ENCODE results near the gene TSHB.

TSHB gene

DNA sequence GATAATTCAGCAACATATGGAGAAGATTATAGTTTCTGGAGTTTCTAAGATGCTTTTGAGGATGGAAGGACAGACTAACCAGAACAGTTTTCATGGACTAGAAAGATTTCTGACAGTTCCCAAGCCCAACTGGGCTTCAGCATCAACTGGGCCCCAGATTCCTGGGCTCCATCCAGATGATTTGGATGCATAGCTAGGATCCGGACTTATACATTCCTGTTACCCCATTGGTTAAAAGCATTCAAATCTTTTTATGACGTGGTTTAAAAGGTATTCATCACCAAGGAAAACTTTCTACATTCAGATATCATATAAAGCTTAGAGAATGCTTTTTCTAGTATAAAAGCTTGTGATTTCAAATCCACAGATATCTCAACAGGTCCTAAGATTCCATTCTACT is 29.7 kb downstream of the TSHB start:
- DNase-seq (ENCODE audit: low read depth in 2 of 2), result no peak

DNA sequence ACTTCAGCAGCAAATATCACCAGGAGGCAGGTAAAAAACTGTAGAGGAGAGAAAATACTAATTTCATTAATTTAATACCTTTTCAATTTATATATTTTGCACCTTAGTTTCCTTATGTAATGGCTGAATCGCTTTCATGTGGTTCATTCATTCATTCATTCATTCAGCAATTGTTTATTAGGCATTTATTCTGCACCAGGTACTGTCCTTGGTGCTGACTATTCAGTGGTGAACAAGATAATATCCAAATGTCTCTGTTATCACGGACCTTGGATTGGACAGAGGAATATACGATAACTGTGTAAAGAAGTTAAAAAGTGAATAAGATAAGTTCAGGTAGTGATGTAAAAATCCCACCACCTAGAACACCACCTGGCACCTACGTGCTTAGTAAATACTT is 30.9 kb downstream of the TSHB start:
- no peak for DNase-seq (ENCODE audit: low read depth in 2 of 2)

DNA sequence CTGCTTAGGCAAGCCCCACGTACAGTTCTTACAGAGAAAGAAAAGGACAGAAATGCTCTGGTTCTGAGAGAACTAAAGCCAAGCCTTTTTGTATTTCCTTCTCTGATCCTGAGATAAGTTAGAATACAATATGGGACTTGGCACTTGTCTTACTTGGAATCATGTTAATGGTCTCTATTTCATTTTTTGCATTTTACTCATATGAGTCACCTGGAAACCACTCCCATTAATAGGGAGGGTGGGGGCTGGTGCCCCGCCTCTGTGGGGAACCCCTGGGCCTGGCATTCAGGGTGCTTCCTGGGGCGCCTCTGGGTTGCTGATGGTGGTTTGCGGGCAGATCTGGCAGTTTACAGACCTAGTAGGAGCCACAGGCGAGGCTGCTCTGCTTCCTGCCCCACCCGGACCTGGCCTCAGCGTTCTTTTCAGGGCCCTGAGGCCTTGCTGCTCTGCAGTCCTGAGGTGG is 32.9 kb downstream of the TSHB start:
- peak; percentile 77 to 85 for DNase-seq (ENCODE audit: low read depth in 2 of 2)

DNA sequence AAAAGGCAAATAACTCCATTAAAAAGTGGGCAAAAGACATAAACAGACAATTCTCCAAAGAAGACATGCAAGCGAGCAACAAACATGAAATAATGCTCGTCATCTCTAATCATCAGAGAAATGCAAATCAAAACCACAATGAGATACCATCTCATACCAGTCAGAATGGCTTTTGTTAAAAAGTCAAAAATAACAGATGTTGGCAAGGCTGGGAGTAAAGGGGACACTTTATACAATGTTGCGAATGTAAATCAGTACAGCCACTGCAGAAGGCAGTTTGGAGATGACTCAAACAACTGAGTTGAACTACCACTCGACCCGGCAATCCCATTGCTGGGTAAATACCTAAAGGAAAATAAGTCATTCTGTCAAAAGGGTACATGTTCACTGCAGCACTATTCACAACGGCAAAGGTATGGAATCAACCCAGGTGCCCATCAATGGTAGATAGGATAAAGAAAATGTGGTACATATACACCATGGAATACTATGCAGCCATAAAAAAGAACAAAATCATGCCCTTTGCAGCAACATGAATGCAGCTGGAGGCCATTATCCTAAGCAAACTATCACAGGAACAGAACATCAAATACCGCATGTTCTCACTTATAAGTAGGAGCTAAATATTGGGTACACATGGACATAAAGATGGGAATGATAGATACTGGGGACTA is 33.7 kb downstream of the TSHB start:
- peak in 1 of 2 donors; percentile 15 for DNase-seq (ENCODE audit: low read depth in 2 of 2)

DNA sequence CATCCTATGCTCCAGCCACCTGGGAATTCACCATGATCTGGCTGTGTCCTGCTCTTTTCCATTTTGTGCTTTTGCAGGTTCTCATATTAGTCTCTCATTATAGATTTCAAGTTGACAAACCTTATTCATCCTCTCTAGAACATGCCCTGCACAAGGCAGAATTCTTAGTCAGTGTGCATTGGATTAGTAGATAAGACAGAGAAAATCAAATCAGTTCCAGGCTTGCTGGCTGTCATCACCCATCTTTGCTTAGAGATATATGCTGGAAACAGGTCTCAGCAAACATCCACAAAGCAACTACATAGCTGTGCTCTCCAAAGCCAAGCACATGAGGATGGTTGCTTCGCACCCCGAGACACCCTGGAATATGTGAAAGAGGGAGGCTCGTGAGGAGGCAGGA is 34.8 kb downstream of the TSHB start:
- DNase-seq (ENCODE audit: low read depth in 2 of 2), result no peak

DNA sequence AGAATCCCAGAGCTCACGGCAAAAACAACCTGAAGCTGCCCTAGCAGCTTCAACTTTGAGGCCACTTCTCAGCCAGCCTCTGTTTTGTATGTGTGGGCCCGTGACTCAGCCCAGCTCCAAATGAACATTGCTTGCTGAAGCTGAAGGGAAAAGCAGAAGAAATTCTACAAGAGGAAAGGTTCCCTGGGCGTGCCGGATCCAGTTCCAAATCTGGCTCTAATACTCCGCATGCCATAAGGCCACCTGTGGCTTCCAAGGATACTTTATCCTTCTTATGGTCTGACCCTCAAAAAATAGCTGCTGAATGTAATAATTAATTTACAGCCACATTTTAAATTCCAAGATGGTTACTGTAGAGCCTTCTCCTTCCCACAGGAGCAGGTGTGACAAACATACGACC is 35.4 kb downstream of the TSHB start:
- DNase-seq (ENCODE audit: low read depth in 2 of 2), result no peak

DNA sequence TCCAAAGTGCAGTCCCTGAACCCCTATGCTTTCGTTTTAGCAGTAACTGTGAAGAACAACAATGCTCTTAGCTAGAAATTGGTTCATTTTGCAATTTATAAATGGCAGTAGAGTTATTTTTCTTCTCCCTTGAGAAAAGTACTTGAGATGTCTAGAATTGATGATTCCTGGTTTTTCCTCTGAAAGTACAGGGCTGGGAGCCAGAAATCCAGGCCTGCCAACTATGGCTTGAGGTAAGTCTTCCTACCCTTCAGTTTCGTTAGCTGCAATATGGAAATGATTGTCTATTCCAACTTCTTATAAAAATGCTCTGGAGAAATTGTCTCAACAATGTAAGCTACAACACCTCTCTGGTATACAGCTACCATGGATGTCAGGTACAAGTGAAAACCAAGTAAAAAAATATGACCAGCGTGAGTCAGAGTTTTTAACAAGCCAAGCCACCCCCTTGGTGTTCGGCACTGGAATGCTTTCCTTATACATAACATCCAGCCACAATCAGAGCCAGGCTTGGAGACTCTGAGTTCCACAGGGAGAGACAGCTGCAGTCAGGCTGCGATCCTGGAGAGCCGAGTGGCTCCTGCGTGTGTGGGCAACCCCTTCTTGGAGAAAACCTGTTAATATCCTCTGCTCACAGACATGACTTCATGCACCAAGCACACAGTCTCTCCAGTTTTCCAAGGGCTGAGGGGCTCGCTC is 37.7 kb downstream of the TSHB start:
- no peak for DNase-seq (ENCODE audit: low read depth in 2 of 2)

DNA sequence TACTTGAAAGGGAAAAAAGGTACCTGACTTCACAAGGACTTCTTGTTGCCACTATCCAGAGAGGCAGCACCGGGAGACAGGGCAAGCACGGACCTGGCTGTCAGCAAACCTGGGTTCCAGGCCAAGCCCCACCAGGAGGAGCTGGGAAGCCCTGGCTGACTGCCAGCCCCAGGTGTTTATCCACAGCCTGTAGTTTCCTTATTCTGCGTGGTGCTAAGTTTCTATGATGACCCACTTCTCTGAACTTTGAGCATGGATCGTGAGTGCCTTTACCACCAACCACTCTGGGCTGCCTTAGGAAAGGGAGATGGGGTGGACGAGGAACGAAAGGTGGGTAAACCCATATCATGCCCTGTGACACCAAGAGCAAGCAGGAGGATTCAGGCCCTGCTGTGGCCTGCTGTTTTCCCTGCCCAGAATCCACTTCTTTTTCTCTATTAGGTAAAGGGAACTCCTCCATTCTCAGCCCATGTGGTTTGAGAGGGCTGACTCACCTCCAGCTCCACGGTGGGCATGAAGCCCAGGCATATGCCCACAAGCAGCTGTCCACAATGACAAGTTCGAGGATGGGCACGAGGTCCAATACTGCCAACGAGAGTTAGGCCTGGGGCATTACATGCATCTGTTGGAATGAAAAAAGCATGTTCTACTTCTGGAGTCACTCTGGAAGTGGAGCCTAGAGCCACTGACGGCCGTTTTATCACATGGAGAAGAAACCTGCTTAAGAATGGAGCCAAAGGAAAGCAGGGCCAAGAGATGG is 39.4 kb downstream of the TSHB start:
- DNase-seq (ENCODE audit: low read depth in 2 of 2), result no peak

DNA sequence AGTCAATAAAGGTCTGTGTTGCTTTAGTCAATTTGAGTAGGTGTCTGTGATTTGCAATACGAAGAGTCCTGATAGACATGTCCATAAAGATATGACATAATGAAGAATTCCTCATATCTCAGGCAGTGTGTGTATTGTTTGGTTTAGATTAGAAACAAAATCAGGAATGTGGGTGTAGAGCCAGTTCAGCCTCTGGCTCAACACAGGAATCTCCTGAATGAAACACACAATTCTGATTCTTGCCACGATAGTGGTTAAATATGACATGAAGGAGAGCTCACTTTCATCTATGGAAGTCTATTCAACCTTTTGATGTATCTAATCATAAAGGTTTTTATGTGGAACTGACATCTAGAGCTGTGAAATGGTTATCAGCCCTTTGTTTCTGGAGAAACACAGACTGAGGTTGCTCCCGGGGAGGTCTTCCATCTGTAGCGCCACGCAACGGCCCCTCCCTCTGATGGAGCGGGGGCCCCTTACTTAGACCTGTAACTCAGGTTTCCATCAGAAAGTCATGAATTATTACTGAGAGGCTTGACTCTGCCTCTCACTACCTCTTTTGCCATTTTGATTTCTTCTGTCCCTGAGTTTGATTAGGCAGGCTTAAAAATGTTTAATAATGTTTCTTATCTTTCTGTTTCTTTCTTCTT is 40.2 kb downstream of the TSHB start:
- no peak for DNase-seq (ENCODE audit: low read depth in 2 of 2)

DNA sequence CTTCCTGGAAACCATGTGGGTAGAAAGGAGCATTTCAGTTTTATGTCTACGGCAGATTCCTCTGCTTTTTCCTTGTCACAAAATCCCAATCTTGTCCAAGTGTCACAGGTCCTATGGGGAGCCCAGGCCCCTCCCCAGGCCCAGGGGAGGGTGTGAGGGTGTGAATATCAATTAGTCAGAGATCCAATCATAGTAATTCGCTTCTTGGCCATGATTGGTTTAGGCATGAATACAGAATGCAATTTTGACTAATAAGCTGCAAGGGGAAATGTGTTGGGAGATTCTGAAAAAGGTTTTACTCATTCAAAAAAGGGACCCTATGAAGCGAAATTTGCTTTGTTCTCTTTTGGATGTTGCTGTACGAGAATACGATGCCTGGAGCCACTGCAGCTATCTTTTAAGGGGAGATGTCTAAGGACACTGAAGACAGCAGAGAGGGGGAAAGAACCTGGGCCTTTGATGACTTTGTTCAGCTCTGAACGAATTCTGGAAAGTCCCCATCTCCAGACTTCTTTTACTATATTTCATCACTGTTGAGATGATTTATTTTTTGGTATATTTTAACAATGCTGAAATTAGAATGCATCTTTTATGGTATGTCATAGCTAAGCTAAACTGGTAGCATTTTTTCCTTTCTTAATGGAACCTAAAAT is 41.5 kb downstream of the TSHB start:
- no peak for DNase-seq (ENCODE audit: low read depth in 2 of 2)

DNA sequence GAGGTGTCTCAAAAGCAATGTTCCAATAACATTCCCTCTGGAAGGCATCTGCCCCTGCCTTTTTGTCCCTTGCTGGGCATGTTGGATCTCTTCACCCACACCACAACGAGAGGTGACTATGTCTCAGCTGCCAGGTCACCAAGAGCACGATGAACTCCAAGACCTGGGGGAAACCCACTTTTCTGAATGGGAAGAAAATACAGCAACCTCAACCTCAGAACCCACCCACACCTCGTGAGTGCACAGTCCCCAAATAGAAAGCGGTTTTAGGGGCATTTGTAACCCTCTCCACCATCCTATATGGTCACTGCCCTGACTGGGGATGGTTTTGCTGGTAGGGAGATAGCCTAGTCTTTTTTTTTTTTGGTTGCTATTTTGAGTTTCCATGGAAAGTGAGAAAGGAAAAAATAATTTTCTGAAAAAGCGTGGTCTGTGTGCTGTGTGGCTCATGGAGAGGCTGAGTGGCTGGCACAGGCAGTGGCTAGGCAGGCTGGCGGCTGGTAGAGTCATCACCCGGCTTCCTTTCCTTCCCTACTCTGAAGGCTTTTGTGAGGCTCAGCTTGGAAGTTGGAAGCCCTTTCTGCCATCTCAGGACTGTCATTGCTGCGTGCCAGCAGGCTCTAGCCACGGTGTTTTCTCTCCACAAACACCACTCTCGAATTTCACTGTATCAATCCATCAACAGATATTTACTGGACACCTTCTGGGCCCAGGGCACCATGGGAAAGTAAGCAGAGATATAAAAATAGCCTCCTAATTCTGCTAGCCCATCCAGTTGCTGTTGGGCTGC is 43.9 kb downstream of the TSHB start:
- no peak for DNase-seq (ENCODE audit: low read depth in 2 of 2)

DNA sequence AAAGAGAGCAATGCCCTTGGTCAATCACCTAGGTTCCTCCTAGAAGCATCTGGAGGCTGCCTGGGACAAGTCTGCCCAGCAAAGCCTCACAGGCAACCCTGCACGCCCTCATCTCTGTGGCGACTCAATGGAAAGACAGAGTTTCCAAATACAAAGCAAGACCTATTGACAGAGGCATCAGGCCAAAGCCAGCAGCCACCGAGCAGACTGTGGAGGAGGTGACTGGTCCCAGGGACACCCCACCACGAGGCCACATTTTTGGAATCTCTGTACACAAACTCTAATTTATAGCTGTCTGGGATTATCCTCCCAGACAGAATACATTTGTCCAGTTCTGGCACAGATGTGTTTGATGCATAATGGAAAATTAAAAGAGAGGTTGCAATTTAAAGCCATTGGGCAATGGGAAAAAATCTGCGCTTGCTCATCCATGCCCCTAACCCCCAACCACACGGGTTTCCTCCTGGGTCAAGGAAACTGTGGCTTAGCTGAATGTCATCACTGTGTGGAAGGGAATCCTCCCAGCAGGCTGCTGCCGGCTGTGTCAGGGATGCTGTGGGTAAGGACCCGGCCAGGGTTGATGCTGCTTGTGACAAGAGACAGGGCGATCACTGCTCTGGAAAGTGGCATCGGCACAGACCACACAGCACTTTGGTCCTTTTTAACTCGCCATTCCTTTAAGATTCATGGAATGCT is 45.4 kb downstream of the TSHB start:
- DNase-seq (ENCODE audit: low read depth in 2 of 2), result no peak

DNA sequence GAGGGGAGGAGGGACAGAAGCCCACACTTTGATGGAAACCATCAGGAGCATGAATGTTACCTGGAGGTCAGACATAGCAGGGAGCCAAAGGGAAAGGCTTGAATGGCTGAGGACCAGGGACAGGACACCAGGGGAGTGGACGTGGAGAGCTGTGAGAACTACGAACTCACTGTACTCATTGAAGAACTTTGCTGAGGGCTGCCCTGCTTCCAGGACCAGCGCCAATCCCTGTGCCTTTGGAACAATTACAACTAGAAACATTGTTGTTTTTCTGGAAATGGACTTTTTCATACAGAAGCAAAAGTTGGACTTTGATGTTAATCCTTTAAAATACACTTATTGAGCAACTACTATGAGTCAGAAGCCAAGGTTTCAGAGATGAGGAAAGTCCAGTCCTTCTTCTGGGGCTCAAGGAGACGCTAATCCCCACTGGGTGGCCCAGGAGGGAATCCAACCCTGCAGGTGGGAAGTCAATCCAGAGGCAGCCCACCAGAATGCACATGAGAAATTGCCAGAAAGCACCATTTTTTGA is 46.8 kb downstream of the TSHB start:
- no peak for DNase-seq (ENCODE audit: low read depth in 2 of 2)

DNA sequence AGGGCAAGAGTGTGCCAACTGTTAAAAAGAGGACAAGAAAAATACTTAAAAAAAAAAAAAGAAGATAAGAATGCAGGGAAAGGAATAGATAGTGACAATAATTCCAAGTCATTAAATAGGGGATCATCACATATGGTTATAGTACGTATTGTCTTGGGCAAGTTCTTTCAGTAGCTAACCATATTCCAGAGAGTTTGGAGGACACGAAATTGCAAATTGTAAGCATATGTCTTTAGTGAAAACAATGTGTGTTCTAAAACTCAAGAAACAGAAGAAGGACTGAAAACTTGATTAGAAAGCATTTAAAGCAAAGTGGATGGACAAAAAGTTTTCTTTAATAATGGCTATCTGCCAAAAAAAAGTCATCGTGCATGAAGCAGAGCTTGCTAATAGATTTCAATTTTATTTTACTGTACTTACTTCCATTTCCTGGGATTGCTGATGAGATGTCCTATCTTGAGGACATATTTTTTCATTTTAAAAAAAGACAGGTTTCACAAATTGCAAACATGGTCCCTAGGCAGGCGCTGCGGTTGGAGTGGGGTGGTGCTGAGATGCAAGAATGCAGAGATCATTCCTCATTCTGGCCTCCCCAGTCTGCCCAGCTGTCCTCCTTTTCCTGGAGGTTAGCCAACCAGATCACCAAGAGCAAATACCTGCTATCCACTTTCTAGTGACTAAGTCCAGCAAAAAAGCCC is 47.8 kb downstream of the TSHB start:
- DNase-seq (ENCODE audit: low read depth in 2 of 2), result no peak

DNA sequence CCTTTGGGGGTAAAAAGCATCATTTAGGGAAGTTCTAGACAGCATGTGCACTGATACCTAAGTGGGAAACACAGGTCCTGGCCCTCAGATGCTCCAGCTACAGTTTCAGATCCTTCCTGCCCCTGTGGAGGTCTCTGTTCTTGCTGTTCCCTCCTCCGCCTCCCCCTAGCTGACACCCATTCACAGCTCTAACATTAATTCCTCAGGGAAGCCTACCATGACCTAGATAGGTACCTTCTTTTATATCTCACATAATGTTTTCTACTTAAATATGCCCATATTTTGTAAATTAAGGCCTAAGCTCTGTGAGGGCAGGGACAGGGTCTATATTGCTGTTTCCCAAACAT is 48.3 kb downstream of the TSHB start:
- no peak for DNase-seq (ENCODE audit: low read depth in 2 of 2)

DNA sequence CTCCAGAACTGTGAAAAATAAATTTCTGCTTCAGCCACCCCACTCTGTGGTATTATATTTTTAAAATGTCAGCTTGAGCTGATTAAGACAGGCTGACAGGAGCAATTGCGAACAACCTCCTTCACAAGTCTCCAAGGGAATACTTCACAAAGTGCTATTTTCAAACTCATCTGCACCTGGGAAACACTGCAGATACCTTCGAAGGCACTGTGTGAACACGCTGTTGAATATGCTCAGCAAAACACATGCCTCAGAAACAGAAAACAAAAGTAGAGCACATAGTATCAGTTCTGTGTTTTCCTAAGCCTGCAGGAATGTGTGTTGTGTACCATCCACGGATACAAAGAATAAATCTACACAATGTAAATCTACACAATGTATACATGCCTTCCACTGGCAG is 49.1 kb downstream of the TSHB start:
- DNase-seq (ENCODE audit: low read depth in 2 of 2), result no peak

DNA sequence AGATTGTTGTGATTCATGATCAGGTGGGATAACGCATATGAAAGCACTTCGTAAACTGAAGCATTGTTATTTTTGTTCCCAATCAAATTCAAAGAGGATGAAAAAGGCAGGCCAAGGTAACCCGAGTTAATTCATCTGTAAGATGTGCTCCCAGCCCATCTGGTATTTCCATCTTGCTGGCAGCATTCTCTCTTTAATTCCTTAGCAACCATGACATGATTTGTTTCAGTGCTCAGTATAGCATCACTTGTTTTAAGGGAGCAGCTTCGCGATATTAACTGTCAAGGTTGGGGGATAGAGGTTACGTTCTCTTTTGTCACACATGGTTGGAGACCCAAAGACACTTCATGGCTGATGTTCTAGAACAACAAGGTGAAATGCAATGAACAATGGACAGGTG is 53.3 kb downstream of the TSHB start:
- DNase-seq (ENCODE audit: low read depth in 2 of 2), result no peak
